NK-92 (cell line): ENCODE measurements around the gene TRAF2.
A peak's percentile ranks its signal among the peaks of the same experiment; 100 is the strongest.

Experiments used
- DNase-seq: peaks from one replicate; lab custom pipeline; 2025; ENCODE audit not compliant: unreplicated experiment; lab: John Stamatoyannopoulos, UW

The TRAF2 gene

DNA sequence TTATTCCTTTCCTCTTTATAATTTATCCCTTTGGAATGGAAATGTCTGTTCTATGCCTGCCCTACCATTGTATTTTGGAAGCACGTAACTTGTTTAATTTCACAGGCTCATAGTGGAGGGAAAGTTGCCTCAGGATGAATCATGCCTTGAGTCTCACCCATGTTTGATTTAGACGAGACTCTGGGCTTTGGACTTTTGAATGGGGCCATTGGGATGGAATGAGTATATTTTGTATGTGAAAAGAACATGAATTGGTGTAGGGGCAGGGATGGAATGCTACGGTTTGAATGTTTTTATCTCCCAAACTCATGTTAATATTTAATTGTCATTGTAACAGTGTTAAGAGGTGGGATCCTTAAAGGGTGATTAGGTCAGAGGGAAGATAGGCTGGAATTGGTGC, 48.0 kb downstream of the TRAF2 start:
- DNase-seq = no peak

DNA sequence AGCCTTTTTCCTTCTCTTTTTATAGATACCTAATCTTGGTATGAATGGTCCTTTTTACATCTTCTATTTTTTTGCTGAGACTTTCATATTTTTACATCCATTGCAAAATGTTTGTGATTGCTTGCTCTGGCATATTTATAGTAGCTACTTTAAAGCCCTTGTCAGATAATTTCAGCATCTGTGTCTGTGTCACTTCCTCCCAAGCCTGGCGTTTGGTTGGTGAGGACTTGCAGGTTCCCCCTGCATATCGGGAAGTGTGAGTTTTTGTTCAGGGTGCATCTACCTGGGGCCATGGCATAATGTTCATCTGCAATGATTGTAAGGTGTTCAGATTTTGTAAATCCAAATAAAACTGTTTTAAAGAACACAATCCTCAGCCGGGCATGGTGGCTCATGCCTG, 49.3 kb downstream of the TRAF2 start:
- no peak for DNase-seq

DNA sequence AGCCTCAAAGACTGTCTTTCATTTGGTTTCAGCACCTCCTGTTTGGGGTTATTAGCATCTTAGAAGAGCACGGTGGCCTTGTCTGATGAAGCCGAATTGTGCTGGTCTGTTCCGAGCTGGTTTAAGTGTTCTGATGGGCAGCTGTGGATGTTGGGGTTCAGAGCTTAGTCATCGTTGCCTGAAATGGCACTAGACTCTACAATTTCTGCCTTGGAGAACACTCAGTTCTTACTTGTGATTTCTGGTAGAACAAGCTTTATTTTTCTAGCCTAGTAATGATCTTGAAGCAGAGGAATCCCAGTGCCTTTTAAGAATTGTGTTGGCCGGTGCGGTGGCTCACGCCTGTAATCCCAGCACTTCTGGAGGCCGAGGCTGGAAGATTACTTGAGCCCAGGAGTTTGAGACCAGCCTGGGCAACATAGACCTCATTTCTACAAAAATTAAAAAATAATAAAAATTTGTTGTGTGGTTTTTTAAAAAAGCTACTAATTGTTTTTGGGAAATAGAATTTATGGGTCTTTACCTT, 50.4 kb downstream of the TRAF2 start:
- DNase-seq = no peak

DNA sequence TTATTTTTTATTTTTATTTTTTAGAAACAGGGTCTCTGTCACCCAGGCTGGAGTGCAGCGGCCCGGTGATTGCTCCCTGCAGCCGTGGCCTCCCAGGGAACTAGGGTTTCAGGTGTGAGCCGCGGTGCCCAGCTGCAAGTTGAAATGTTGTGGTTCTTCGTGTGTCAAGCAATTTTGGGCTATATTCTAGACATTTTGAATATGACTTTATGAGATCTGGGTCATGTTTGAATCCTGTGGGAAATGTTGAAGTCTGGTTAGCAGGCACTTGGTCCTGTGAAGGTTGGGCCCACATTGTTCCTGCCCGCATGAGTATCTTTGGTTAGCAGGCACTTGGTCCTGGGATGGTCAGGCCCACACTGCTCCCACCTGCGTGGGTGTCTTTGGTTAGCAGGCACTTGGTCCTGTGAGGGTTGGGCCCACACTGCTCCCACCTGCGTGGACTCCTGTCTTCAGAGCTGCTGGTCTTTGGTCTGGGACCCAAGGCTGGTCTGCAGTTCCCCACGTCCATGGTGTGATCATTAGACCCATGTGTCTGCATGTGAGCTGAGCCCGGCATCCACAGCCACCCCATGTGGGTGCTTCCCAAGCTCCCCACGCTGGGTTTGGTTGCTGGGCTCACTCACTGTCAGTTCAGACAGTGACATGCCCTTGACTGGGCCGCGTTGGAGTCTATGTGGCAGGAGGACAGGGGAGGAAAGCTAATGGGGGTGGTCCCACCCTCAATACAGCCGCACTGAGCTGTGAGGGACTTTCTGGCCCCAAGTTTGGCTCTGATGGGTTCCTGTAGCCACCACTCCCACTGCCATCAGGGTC, 51.1 kb downstream of the TRAF2 start:
- DNase-seq = no peak

DNA sequence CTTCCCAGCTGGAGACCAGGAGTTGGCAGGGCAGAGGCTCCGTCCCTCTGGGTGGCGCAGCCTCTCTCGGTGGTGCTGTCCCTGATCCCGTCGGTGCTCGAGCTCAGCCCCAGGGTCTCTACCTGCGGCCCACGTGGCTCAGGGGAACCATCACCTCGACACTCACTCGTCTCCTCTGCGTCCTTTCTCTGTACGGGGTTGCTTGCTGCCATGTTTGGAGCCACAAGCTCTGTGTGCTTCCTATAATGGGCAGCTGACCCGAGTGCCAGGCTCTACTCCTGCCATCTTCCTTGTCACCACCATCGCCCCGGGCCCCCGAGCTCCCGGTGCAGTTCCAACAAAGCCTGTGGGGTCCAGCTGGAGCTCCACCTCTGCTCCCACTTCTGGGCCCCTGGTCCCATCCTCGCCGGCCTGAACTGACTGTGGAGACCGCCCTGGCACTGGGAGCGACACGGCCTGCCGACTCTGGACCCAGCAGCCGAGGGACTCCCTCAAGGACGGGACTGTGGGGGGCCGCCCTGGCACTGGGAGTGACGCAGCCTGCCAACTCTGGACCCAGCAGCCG, 53.2 kb downstream of the TRAF2 start:
- DNase-seq = no peak

DNA sequence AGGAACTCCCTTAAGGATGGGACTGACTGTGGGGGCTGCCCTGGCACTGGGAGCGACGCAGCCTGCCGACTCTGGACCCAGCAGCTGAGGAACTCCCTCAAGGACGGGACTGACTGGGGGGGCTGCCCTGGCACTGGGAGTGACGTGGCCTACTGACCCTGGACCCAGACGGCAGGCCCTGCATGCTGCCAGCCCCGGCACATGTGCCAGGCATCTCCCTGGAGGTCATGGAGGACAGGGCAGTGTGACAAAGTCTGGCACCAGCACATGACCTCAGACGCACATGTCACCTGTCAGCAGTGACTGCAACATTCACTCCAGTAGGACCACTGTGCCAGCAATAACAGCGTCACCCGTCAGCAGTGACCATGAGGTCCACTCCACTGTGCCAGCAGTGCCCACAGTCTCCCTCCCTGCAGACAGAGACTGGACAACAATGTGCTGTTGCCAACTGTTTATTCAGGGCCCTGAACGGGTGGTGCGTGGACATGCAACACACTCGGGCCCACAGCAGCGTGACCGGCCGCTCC, 53.7 kb downstream of the TRAF2 start:
- no peak for DNase-seq

DNA sequence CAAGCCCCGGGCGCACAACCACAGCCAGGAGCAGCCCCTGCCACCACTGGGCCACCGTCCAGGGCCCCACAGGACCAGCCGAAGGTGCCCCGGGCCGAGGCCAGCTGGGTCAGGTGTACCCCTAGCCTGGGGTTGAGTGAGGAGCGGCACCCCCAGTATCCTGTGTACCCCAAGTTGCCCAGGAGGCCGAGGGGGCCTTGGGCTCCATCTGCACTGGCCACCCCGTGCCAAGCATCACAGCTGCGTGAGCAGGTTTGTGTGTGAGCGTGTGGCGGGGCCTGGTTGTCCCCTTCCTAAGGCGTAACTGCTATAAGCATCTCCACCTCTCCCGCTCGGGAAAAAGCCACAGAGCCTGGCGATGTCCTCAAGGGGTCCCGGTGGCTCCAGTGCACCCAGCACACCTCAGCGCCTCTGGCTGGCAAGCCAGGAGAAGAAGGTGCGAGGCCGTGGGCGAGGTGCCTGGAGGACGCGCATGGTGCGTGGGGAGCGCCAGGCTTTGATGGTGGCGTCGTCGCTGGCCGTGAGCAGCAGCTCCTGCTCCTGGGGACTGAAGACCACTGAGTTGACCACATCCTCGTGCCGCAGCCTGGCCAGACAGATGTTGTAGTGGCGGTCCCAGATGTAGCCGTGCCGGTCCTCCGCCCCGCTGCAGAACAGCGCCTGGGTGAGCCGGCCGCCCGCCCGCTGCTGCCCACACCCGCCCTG, 54.4 kb downstream of the TRAF2 start:
- DNase-seq = no peak

DNA sequence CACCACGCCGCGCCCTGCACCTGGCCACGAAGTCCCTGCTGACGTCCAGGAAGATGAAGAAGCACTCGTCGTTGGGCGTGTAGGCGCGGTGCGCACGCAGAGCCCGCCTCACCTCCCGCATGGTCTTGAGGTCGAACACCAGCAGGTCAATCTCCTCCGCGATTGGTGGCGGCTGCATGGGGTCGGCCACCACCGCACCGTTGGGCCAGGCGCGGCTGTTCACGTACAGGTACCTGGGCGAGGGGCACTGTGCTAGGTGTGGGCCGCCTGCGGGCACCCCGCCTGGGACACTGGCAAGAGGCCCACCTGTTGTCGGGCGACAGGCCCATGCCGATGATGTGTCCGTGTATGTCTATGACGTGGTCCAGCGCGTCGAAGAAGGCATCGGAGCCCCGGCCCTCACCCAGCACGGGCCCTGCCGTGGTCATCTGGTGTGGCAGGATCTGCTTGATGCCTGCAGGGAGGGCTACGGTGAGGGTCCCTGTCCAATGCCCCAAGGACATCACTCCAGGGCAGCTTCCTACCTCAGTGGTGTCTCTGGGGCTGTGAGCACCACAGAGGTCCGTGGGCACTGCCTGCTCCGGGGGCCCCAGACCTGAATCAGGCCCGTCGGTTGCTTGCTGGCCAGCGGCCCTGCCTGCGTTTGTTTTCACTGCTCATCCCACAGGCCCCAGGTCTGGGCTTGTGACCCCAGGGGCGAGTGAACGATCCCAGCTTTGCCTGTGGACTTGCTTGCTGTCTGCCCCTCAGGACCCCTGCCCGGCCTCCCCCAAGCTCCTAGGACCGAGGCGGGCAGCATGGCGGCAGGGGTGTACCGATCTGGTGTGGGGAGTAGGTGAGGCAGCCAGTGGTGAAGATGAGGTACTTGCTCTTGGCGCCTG, 55.2 kb downstream of the TRAF2 start:
- no peak for DNase-seq

DNA sequence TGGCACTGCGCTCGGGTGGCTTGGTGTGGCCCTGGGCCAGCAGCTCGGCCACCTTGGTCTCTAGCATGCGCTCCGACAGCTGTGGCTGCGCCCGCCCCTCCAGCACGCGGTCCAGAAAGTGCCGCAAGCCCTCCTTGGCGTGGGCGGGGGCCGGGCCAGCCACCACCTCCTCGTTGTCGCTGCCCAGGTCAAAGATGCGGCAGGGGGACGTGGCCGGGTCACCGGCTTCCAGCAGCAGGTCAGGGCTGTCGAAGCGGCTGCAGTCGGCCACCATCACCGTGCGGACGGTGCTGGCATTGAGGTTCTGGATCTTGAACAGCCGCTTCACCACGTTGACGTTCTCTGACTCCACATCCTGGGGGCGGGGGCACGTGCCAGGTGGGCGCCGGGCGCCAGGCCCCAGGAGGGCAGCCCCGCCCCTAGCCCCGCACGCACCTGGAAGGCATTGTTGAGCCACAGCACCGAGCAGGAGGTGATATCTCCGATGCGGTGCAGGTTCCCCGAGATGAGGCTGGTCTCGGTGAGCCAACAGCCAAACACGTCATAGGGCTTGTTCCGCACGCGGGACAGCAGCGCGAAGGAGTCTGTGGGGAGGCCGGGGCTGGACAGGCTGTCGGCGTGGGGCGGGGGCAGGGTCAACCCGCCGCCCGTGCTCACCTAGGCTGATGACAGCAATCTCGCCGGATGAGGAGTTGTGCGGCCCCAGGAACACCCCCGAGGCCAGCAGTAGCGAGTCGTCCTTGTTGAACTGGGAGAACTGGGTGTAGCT, 56.0 kb downstream of the TRAF2 start:
- no peak for DNase-seq

DNA sequence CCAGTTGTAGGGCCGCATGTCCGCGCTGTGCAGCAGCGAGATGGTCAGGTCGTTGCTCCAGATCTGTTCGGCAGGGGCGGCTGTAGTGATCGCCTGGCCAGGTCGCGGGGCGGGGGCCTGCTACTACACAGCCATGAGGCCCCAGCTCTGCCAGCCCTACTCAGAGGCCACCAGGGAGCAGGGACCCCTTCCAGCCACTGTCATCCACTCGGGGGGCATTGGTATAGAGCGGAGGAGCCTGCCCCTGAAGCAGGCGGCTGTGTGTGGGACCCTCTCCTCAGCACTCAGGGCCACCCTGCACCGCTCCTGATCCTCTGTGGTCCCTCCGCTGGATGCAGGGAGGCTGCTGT, 56.5 kb downstream of the TRAF2 start:
- no peak for DNase-seq

DNA sequence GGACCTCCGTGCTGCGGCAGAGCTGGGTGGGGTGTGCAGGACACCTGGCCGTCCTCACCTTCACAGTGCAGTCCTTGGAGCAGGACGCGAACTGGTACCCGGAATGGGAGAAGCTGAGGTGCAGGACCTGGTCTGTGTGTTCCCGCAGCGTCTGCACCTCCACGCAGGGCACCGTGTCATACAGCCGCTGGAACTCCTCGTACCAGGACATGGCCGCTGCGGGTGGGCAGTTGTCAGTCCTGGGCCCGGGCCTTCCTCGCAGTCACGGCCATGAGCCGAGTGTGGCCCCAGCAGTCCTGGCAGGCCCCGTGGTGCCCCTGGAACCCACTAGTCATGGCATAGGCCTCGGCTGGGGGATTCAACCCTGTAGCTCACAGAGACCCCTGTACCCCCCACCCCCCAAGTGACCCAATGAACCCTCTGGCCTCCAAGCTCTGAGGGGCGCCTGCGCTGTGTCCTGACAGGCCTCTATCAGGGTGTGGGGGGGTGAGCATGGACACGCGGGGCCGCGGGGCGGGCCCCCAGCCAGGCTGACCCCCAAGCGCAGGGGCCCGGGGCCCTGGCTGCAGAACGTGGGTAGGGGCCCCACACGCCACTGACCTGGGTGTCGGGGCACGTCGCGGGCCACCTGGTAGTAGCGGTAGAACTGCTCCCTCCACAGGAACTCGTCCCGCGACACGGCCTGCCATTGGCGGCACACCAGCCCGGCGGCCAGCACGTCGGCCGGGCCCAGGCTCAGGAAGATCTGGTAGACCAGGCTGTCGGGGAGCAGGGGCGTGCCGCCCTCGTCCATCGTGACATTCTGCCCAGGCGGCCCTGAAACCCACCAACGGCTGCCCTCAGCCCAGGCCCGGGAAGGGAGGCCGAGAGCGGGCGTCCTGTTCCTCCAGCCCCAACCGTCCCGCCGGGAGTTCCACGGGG, 57.2 kb downstream of the TRAF2 start:
- DNase-seq = no peak

DNA sequence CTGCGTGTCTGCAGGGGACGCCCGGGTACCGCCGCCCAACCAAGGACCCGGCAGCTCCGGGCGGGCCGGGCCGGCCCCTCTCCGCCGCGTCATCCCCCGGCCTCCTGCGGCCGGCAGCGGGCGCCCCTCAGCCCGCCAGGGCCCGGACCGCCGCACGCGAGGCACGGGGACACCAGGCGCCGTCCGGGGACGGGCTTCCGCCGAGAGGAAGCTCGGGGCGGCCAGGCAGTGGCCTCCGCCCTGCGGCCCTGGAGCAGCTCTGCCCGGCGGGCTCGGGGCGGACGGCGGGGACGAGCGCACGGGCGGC, 57.8 kb downstream of the TRAF2 start:
- DNase-seq = no peak

DNA sequence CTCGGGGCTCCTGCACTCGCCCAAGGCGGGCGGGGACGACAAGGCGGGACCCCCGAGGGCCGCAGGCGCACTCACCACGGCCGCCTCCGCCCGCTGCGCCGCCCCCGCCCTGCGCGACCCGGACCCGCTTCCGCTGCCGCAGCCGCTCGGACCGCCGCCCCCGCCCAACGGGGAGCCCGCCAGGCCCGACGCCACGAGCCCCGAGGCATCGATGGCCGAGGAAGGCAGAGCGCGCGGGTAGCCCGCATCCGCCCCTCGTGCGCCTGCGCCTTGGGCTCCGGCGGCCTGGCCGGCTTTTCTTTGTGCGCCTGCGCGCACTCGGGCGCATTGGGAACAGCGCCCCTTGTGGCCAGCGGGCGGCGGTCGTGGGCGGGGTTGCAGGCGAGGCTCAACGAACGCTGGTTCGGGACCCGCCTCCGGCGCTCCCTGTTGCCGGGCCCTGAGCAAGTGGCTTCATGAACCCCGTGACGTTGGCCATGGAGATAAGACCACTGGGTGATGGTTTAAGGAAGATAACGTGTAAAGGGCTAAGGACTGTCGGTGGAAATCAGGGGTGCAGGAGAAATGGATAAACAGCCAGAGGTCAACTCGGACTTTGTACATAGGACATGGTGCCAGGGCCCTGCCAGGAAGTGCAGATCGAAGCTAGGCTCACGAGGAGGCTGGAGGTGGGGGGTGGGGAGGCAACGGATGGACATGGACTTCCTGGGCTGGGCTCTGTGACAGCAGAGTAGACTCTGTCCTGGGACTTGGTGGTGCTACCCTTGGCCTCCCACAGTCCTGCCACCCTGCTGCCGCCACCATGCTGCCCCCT, 58.4 kb downstream of the TRAF2 start, which contains the start of the genes C8G and FBXW5:
Gene C8G (plus strand): TSS at position 725 of the 814 bp plus-strand sequence. CDS start 78 bp downstream, at position 803.
Gene FBXW5 (minus strand): TSS at position 220 of the 814 bp plus-strand sequence. CDS start 655 bp downstream, outside the sequence.
- peak; percentile 62 for DNase-seq

DNA sequence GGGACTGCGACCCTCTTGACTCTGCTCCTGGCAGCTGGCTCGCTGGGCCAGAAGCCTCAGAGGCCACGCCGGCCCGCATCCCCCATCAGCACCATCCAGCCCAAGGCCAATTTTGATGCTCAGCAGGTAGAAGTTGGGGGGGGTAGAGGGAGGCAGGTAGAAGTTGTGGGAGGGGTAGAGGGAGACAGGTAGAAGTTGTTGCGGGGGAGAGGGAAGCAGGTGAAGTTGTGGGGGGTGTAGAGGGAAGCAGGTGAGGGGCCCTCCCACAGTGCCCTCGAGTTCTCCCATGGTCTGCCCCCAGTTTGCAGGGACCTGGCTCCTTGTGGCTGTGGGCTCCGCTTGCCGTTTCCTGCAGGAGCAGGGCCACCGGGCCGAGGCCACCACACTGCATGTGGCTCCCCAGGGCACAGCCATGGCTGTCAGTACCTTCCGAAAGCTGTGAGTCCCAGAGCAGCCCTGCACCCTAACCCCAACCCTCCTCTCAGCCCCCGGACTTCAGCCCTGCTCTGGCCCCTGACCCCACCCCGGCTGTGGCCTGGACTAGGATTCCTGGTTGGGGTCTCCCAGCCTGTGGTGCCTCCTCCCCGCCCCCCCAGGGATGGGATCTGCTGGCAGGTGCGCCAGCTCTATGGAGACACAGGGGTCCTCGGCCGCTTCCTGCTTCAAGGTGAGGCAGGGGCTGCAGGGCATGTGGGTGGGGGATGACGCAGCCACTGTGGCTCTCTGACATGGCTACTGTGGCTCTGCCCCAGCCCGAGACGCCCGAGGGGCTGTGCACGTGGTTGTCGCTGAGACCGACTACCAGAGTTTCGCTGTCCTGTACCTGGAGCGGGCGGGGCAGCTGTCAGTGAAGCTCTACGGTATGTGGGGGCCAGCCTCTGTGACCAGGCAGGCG, 59.3 kb downstream of the TRAF2 start:
- DNase-seq = no peak

DNA sequence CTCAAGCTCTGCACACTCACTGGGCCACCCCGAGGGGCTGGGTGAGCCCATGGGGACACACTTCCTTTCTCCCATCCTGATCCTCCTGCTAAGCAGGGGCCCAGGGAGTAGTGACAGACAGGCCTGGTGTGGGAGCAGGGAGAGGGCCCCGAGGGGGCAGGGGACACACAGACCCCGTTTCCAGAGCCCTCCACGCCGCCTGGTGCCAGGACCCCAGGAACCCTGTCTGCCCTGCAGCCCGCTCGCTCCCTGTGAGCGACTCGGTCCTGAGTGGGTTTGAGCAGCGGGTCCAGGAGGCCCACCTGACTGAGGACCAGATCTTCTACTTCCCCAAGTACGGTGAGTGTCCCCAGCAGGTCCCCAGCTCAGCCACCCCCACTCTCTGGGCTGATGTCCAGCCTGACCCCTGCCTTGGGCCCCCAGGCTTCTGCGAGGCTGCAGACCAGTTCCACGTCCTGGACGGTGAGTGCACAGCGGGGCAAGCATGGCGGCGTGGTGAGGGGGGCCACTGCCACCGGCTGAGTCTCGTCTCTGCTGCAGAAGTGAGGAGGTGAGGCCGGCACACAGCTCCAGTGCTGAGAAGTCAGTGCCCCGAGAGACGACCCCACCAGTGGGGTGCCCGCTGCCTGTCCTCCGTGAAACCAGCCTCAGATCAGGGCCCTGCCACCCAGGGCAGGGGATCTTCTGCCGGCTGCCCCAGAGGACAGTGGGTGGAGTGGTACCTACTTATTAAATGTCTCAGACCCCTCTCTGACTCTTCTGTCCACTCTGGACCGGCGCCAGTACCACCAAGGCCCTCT, 60.1 kb downstream of the TRAF2 start:
- no peak for DNase-seq
